Measurements from ENCODE around the gene POU2AF1. TPM values are rescaled to one million over a fixed set of nuclear protein-coding genes. Genes with fewer than 3 reads are reported as not detected.

Gene POU2AF1
- 1 to 10 TPM; 3.6 to 4.5 TPM for total RNA-seq

- ChIA-PET CTCF (interaction anchor here (1.2 kb wide), 2 partner anchors 38 to 51 kb away, joined by 3 to 4 read pairs; no protein-coding TSS in a partner anchor), POLR2A (interaction anchor here (0.6 to 2.2 kb wide), 7 partner anchors 10 to 153 kb away, joined by 3 to 9 read pairs (median 3); no protein-coding TSS in a partner anchor)
- no peak for TF ChIP-seq CTCF (IDR thresholded peaks at IDR 0.05)
- Mint-ChIP-seq H3K27ac (peak within 1 kb of the TSS; percentile 97), H3K4me3 (peak within 1 kb of the TSS; percentile 70), H3K27me3 (no peaks in the 10 kb centered on the region), H3K4me1 (ENCODE audit: low read depth) (peaks cover 63% of the 10 kb centered on the region), H3K36me3 (ENCODE audit: low read depth) (no peaks in the 10 kb centered on the region), H3K9me3 (no peaks in the 10 kb centered on the region)
- DNase-seq (peak; percentile 91), ATAC-seq (peak; percentile 76)
- intact Hi-C loops (cut with micrococcal nuclease), result loop anchor here (5.0 kb wide), 2 partner anchors 38 to 153 kb away; no protein-coding TSS in a partner anchor
These were observed at the start of gene POU2AF1 for GRCh38 chr11:111378861-111379601. POU2AF1 (minus strand) TSS chr11:111379275; CDS start chr11:111379177, 98 bp downstream.

GRCh38 chr11:111428113-111428876 is 49.2 kb upstream of the POU2AF1 start:
- no peaks in the 10 kb centered on the region for H3K4me1 Mint-ChIP-seq (ENCODE audit: low read depth)
- intact Hi-C loops (cut with micrococcal nuclease), result loop anchor here (5.0 kb wide), 1 partner anchor 71 kb away; no protein-coding TSS in a partner anchor

GRCh38 chr11:111427471-111427912 is 48.4 kb upstream of the POU2AF1 start:
- intact Hi-C loops (cut with micrococcal nuclease), result loop anchor here (5.0 kb wide), 1 partner anchor 70 kb away; no protein-coding TSS in a partner anchor
- ATAC-seq, result no peak
- no peaks in the 10 kb centered on the region for H3K4me1 Mint-ChIP-seq (ENCODE audit: low read depth)
- no peak overlapping the region for H3K27ac Mint-ChIP-seq
- no peak for TF ChIP-seq CTCF (IDR thresholded peaks at IDR 0.05)
- no peaks in the 10 kb centered on the region for H3K36me3 Mint-ChIP-seq (ENCODE audit: low read depth)
- no peak for DNase-seq
- H3K4me3 Mint-ChIP-seq, result no peak overlapping the region
- POLR2A ChIA-PET, result no interaction called here
- CTCF ChIA-PET, result interaction anchor here (1.0 to 16.6 kb wide), 13 partner anchors 8 to 193 kb away, joined by 3 to 330 read pairs (median 12); no protein-coding TSS in a partner anchor
- H3K9me3 Mint-ChIP-seq, result no peaks in the 10 kb centered on the region
- peaks cover 2% of the 10 kb centered on the region for H3K27me3 Mint-ChIP-seq

More at GRCh38 chr11:111428113-111428876, 49.2 kb upstream of the POU2AF1 start:
- peaks cover 2% of the 10 kb centered on the region for H3K27me3 Mint-ChIP-seq
- H3K36me3 Mint-ChIP-seq (ENCODE audit: low read depth), result no peaks in the 10 kb centered on the region
- H3K9me3 Mint-ChIP-seq, result no peaks in the 10 kb centered on the region
- POLR2A ChIA-PET, result interaction anchor here (0.7 kb wide), 1 partner anchor 145 kb away, joined by 3 read pairs; no protein-coding TSS in a partner anchor
- no peak overlapping the region for H3K4me3 Mint-ChIP-seq
- ATAC-seq (no peak), DNase-seq (no peak)
- no peak overlapping the region for H3K27ac Mint-ChIP-seq
- TF ChIP-seq CTCF (IDR thresholded peaks at IDR 0.05), result no peak
- CTCF ChIA-PET, result interaction anchor here (0.6 to 16.6 kb wide), 43 partner anchors 10 to 819 kb away, joined by 3 to 330 read pairs (median 4); no protein-coding TSS in a partner anchor

- CTCF ChIA-PET, result interaction anchor here (1.1 to 16.6 kb wide), 8 partner anchors 8 to 145 kb away, joined by 3 to 330 read pairs (median 38); no protein-coding TSS in a partner anchor
- H3K27ac Mint-ChIP-seq, result no peak overlapping the region
- H3K4me3 Mint-ChIP-seq, result no peak overlapping the region
- peaks cover under 1% of the 10 kb centered on the region for H3K27me3 Mint-ChIP-seq
- no peak for TF ChIP-seq CTCF (IDR thresholded peaks at IDR 0.05)
- POLR2A ChIA-PET, result no interaction called here
- H3K4me1 Mint-ChIP-seq (ENCODE audit: low read depth), result no peaks in the 10 kb centered on the region
- intact Hi-C loops (cut with micrococcal nuclease), result loop anchor here (5.0 kb wide), 1 partner anchor 69 kb away; no protein-coding TSS in a partner anchor
- DNase-seq (no peak), ATAC-seq (no peak)
- no peaks in the 10 kb centered on the region for H3K36me3 Mint-ChIP-seq (ENCODE audit: low read depth)
- H3K9me3 Mint-ChIP-seq, result no peaks in the 10 kb centered on the region
These were observed 47.5 kb upstream of the POU2AF1 start for GRCh38 chr11:111426617-111427016.

All from activated CD8-positive, alpha-beta T cell treated with anti-CD3 and anti-CD28 coated beads for 36 hours (primary cell).